OCI-LY1 (cell line): ENCODE data around the gene MAPK1.
"Not testable (repeated sequence)": the region's sequence is repeated elsewhere in the genome, so short reads cannot be mapped to it uniquely, and the experiment has no call there.

ENCODE experiments used
- H2AFZ ChIP-seq: fragments of 200-600 bp; sonication (generic), shearing (Covaris generic); 2 replicates; pipeline ENCODE4 v1.6.0; 2014; ENCODE audit warnings: antibody characterized with exemption, mild to moderate bottlenecking, low read length
- H3F3A ChIP-seq: fragments of 200-600 bp; sonication (generic), shearing (Covaris generic); 2 replicates; pipeline ENCODE4 v1.6.0; 2014; ENCODE audit warnings: mild to moderate bottlenecking, antibody characterized with exemption, low read length, moderate library complexity; ENCODE audit not compliant: insufficient read depth
- H3K27ac ChIP-seq: fragments of 200-600 bp; sonication (generic); 2 replicates; pipeline ENCODE4 v1.5.1; 2014; ENCODE audit warnings: low read length, mixed run types, mild to moderate bottlenecking, low read depth; ENCODE audit not compliant: poor library complexity, severe bottlenecking
- H3K27me3 ChIP-seq: fragments of 200-600 bp; sonication (generic); 2 replicates; pipeline ENCODE4 v1.6.0; 2014; ENCODE audit warnings: antibody characterized with exemption, mild to moderate bottlenecking, low read length, moderate library complexity; ENCODE audit not compliant: insufficient read depth
- H3K36me3 ChIP-seq: fragments of 200-600 bp; sonication (generic); 2 replicates; pipeline ENCODE4 v1.6.1; 2014; ENCODE audit warnings: mild to moderate bottlenecking, antibody characterized with exemption, low read length, moderate library complexity, mixed read lengths; ENCODE audit not compliant: insufficient read depth
- H3K4me1 ChIP-seq: fragments of 200-600 bp; sonication (generic); 2 replicates; pipeline ENCODE4 v1.5.1; 2014; ENCODE audit warnings: mild to moderate bottlenecking, low read length, moderate library complexity; ENCODE audit not compliant: insufficient read depth, severe bottlenecking
- H3K4me2 ChIP-seq: fragments of 200-600 bp; sonication (generic), shearing (Covaris generic); 2 replicates; pipeline ENCODE4 v1.6.1; 2014; ENCODE audit warnings: low read length
- H3K4me3 ChIP-seq: fragments of 200-600 bp; sonication (generic); 2 replicates; pipeline ENCODE4 v1.5.1; 2014; ENCODE audit warnings: low read length, low read depth, mild to moderate bottlenecking, mixed read lengths; ENCODE audit not compliant: poor library complexity, severe bottlenecking
- H3K79me2 ChIP-seq: fragments of 200-600 bp; shearing (Covaris generic); 2 replicates; pipeline ENCODE4 v1.6.1; 2016; ENCODE audit warnings: mixed run types, low read length, mixed read lengths; ENCODE audit not compliant: insufficient read depth
- H3K9ac ChIP-seq: fragments of 200-600 bp; sonication (generic), shearing (Covaris generic); 2 replicates; pipeline ENCODE4 v1.6.1; 2014; ENCODE audit warnings: mild to moderate bottlenecking, low read length, mixed read lengths
- H3K9me2 ChIP-seq: fragments of 200-600 bp; sonication (generic), shearing (Covaris generic); 2 replicates; pipeline ENCODE4 v1.6.1; 2014; ENCODE audit warnings: low read depth, mild to moderate bottlenecking, low read length, mixed read lengths
- H3K9me3 ChIP-seq: fragments of 200-600 bp; shearing (Covaris generic); 2 replicates; pipeline ENCODE4 v1.6.1; 2014; ENCODE audit warnings: low read length, mixed read lengths
- H4K20me1 ChIP-seq: fragments of 200-600 bp; sonication (generic), shearing (Covaris generic); 2 replicates; pipeline ENCODE4 v1.6.0; 2016; ENCODE audit warnings: mild to moderate bottlenecking, low read length; ENCODE audit not compliant: insufficient read depth
- CTCF ChIP-seq: fragments of 200-600 bp; sonication (generic), shearing (Covaris generic); IDR thresholded peaks from 2 replicates; pipeline ENCODE4 v1.5.1; 2017; ENCODE audit warnings: mild to moderate bottlenecking, antibody characterized with exemption, low read length, moderate library complexity, mixed read lengths
- EZH2 ChIP-seq: fragments of 200-600 bp; sonication (generic), shearing (Covaris generic); IDR thresholded peaks from 2 replicates; pipeline ENCODE4 v1.8.0; 2017; ENCODE audit warnings: borderline replicate concordance, mixed run types, mild to moderate bottlenecking, antibody characterized with exemption, low read length, moderate library complexity, mixed read lengths

The MAPK1 gene

DNA sequence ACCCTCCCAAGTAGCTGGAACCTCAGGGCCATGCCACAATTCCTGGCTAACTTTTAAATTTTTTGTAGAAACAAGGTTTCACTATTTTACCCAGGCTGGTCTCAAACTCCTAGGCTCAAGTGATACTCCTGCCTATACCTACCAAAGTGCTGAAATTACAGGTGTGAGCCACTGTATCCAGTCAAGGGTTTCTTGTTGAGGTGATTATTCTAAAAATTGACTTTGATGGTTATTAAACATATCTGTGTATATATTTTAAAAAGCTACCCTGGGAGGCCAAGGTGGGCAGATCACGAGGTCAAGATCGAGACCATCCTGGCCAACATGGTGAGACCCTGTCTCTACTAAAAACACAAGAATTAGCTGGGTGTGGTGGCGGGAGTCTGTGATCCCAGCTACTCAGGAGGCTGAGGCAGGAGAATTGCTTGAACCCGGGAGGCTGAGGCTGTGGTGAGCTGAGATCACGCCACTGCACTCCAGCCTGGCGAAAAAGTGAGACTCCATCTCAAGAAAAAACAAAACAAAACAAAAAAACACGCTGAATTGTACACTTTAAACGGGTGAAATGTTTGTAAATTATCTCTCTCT lies 27.1 kb downstream of the MAPK1 start:
- H4K20me1 ChIP-seq, result no peaks in the 10 kb centered on the region

DNA sequence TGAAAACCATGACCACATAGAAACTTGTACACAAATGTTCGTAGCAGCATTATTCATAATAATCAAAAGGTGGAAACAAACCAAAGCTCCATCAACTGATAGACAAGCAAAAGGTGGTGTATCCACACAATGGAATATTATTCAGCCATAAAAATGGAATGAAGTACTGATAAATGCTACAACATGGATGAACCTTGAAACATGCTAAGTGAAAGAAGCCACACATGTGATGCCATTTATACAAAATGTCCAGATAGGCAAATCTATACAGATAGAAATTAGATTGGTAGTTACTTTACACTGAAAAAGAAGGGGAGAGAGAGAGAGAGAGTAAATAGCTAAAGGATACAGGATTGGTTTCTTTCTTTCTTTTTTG lies 27.7 kb downstream of the MAPK1 start:
- no peak overlapping the region for H3K9ac ChIP-seq
- H3K27me3 ChIP-seq, result no peaks in the 10 kb centered on the region
- peaks cover 23% of the 10 kb centered on the region for H3K36me3 ChIP-seq
- TF ChIP-seq EZH2 (no peak), CTCF (no peak)
- no peak overlapping the region for H3K4me2 ChIP-seq
- H3F3A ChIP-seq, result no peaks in the 10 kb centered on the region
- H3K79me2 ChIP-seq, result peaks cover 92% of the 10 kb centered on the region
- H3K4me1 ChIP-seq, result peaks cover 52% of the 10 kb centered on the region
- H2AFZ ChIP-seq, result no peak overlapping the region
- H3K4me3 ChIP-seq, result no peak overlapping the region
- no peak overlapping the region for H3K27ac ChIP-seq
- H3K9me3 ChIP-seq, result no peaks in the 10 kb centered on the region
- H3K9me2 ChIP-seq, result no peaks in the 10 kb centered on the region
- H4K20me1 ChIP-seq, result no peaks in the 10 kb centered on the region

More for the DNA sequence above, 27.1 kb downstream of the MAPK1 start:
- H3K79me2 ChIP-seq, result peaks cover 91% of the 10 kb centered on the region
- H3K9me2 ChIP-seq, result no peaks in the 10 kb centered on the region
- H3K4me3 ChIP-seq, result no peak overlapping the region
- H3K36me3 ChIP-seq, result peaks cover 24% of the 10 kb centered on the region
- H2AFZ ChIP-seq, result no peak overlapping the region
- TF ChIP-seq EZH2 (no peak), CTCF (no peak)
- no peaks in the 10 kb centered on the region for H3K9me3 ChIP-seq
- no peak overlapping the region for H3K4me2 ChIP-seq
- peaks cover 46% of the 10 kb centered on the region for H3K4me1 ChIP-seq
- no peaks in the 10 kb centered on the region for H3F3A ChIP-seq
- no peaks in the 10 kb centered on the region for H3K27me3 ChIP-seq
- H3K27ac ChIP-seq, result no peak overlapping the region
- H3K9ac ChIP-seq, result no peak overlapping the region

DNA sequence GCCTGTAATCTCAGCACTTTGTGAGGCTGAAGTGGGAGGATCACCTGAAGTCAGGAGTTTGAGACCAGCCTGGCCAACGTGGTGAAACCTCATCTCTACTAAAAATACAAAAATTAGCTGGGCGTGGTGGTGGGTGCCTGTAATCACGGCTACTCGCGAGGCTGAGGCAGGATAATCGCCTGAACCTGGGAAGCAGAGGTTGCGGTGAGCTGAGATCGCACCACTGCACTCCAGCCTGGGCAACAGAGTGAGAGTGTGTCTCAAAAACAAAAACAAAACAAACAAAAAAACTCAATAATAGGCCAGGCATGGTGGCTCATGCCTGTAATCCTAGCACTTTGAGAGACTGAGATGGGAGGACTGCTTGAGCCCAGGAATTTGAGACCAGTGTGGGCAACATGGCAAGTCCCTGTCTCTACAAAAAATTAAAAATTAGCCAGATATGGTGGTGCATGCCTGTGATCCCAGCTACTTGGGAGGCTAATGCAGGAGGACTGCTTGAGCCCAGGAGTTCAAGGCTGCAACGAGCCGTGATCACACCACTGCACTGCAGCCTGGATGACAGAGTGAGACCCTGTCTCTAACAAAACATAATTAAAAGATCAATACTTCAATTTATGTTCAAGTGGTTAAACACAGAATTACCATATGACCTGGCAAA lies 28.2 kb downstream of the MAPK1 start:
- H3K4me3 ChIP-seq, H4K20me1 ChIP-seq, H3K27me3 ChIP-seq, H3K9ac ChIP-seq, H3K9me3 ChIP-seq, H2AFZ ChIP-seq, H3K4me2 ChIP-seq, H3K9me2 ChIP-seq, H3F3A ChIP-seq, H3K27ac ChIP-seq: not testable (repeated sequence)
- Histone ChIP-seq H3K4me1 (peaks cover 57% of the 10 kb centered on the region), H3K36me3 (peaks cover 18% of the 10 kb centered on the region), H3K79me2 (peaks cover 91% of the 10 kb centered on the region)
